Fibroblast of mammary gland (primary cell): ENCODE measurements around the gene ARID3C.

Experiments
- DNase-seq: peaks from one replicate; pipeline ENCODE4 v3.0.0-alpha.2; 2010; ENCODE audit warnings: low read depth
- H3K4me3 ChIP-seq: 2 replicates; pipeline ENCODE4 v1.5.1; 2011; ENCODE audit warnings: low read depth, mild to moderate bottlenecking, low read length, moderate library complexity; ENCODE audit not compliant: control insufficient read depth
- CTCF ChIP-seq: conservative IDR thresholded peaks from 2 replicates; pipeline ENCODE4 v1.5.1; 2011; ENCODE audit warnings: low read depth, low read length, inconsistent platforms; ENCODE audit not compliant: control insufficient read depth, insufficient read depth

Gene ARID3C

GRCh38 chr9:34665381-34666250, 36.8 kb upstream of the ARID3C start:
- peak overlapping the region; percentile 90 for H3K4me3 ChIP-seq
- DNase-seq, result peak; percentile 95
- TF ChIP-seq CTCF, result no peak

GRCh38 chr9:34665067-34665380, 36.2 kb upstream of the ARID3C start:
- no peak for DNase-seq
- H3K4me3 ChIP-seq, result peak overlapping the region; percentile 64
- no peak for TF ChIP-seq CTCF

GRCh38 chr9:34664281-34665066, 35.6 kb upstream of the ARID3C start:
- peak; percentile 97 for TF ChIP-seq CTCF
- peak overlapping the region; percentile 64 for H3K4me3 ChIP-seq
- DNase-seq, result peak; percentile 81

GRCh38 chr9:34663303-34663605, 34.4 kb upstream of the ARID3C start:
- no peak for DNase-seq
- TF ChIP-seq CTCF, result no peak
- H3K4me3 ChIP-seq, result no peak overlapping the region

GRCh38 chr9:34662526-34663302, 33.8 kb upstream of the ARID3C start, which contains the start of gene CCL27:
TSS of gene CCL27 (minus strand) at chr9:34662657. CDS start at chr9:34662633, 24 bp downstream.
- TF ChIP-seq CTCF, result no peak
- DNase-seq, result no peak
- no peak within 1 kb of the TSS for H3K4me3 ChIP-seq

- DNase-seq, result no peak
- no peak overlapping the region for H3K4me3 ChIP-seq
Measured at GRCh38 chr9:34659592-34660253, 30.9 kb upstream of the ARID3C start.

More at GRCh38 chr9:34659592-34660253, 30.9 kb upstream of the ARID3C start:
- no peak for TF ChIP-seq CTCF
